ENCODE results near the gene ARHGEF11.

DNA sequence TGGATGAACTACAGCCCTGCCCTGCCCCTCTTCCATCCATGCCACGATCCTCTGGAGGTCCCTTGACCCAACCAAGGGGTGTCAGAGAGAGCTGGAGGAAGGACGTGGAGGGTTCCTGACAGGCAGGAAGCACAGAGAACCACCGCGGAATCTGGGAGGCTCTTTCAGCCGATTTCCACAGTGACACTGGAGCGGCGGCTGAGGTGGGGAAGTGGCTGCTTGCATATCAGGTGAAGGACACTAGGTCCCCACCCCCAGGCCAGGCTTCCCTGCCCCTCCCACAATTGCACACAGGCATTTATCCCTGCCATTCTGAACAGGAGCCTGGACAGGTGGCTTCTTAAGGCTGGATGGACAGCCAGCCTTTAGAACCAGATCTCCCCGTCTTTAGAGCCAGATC, 107.7 kb downstream of the ARHGEF11 start:
- TF ChIP-seq, protein P1, sequence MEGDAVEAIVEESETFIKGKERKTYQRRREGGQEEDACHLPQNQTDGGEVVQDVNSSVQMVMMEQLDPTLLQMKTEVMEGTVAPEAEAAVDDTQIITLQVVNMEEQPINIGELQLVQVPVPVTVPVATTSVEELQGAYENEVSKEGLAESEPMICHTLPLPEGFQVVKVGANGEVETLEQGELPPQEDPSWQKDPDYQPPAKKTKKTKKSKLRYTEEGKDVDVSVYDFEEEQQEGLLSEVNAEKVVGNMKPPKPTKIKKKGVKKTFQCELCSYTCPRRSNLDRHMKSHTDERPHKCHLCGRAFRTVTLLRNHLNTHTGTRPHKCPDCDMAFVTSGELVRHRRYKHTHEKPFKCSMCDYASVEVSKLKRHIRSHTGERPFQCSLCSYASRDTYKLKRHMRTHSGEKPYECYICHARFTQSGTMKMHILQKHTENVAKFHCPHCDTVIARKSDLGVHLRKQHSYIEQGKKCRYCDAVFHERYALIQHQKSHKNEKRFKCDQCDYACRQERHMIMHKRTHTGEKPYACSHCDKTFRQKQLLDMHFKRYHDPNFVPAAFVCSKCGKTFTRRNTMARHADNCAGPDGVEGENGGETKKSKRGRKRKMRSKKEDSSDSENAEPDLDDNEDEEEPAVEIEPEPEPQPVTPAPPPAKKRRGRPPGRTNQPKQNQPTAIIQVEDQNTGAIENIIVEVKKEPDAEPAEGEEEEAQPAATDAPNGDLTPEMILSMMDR (optimal IDR thresholded peaks at IDR 0.05 in 1 of 3, IDR thresholded peaks at IDR 0.05 in 1 of 3, conservative IDR thresholded peaks at IDR 0.05 in 1 of 3; ENCODE audit: extremely low read depth in 1 of 3, insufficient read depth in 2 of 3, low read length in 3 of 3): no peak
- no peak for TF ChIP-seq EZH2 (IDR thresholded peaks at IDR 0.05; ENCODE audit: low read length)
